RWPE2 (cell line): ENCODE results near the gene MYO18A.

Experiments used
- ATAC-seq: fragments of 200-7000 bp; cut with Tn5 transposase; 3 replicates; pipeline ENCODE4 v1.9.1; 2021; ENCODE audit warnings: low read depth
- DNase-seq: peaks from one replicate; pipeline ENCODE4 v3.0.0-alpha.2; 2020; ENCODE audit warnings: low spot score
- H3K27ac ChIP-seq: fragments of 450-650 bp; 2 replicates; pipeline ENCODE4 v1.5.1; 2017; ENCODE audit warnings: mild to moderate bottlenecking; ENCODE audit not compliant: poor library complexity, severe bottlenecking
- H3K27me3 ChIP-seq: fragments of 250-450 bp; sonication (Bioruptor Pico); 2 replicates; pipeline ENCODE4 v1.5.1; 2021; ENCODE audit warnings: mild to moderate bottlenecking, moderate library complexity; ENCODE audit not compliant: insufficient read depth, poor library complexity, severe bottlenecking
- H3K36me3 ChIP-seq: fragments of 250-450 bp; sonication (Bioruptor Pico); 2 replicates; pipeline ENCODE4 v1.5.1; 2020; ENCODE audit warnings: low read depth, mild to moderate bottlenecking, moderate library complexity
- H3K4me1 ChIP-seq: fragments of 250-450 bp; sonication (Bioruptor Pico); 2 replicates; pipeline ENCODE4 v1.5.1; 2021; ENCODE audit warnings: mild to moderate bottlenecking, moderate library complexity; ENCODE audit not compliant: insufficient read depth, poor library complexity, severe bottlenecking
- H3K4me3 ChIP-seq: fragments of 250-450 bp; sonication (Bioruptor Pico); 2 replicates; pipeline ENCODE4 v1.5.1; 2021; ENCODE audit warnings: mild to moderate bottlenecking, moderate library complexity; ENCODE audit not compliant: severe bottlenecking
- H3K9me3 ChIP-seq: fragments of 250-450 bp; sonication (Bioruptor Pico); 2 replicates; pipeline ENCODE4 v1.5.1; 2021; ENCODE audit warnings: mild to moderate bottlenecking, moderate library complexity; ENCODE audit not compliant: severe bottlenecking
- TF ChIP-seq, protein P1 (sequence below): fragments of 450-650 bp; IDR thresholded peaks from one replicate; pipeline ENCODE4 v1.5.1; 2017; ENCODE audit warnings: mild to moderate bottlenecking, moderate library complexity; ENCODE audit not compliant: poor library complexity, severe bottlenecking

MYO18A gene

GRCh38 chr17:29167393-29168078 is 12.7 kb downstream of the MYO18A start:
- Histone ChIP-seq H3K27me3 (no peaks in the 10 kb centered on the region), H3K4me1 (no peaks in the 10 kb centered on the region), H3K4me3 (no peak overlapping the region), H3K27ac (no peak overlapping the region), H3K9me3 (no peaks in the 10 kb centered on the region), H3K36me3 (peaks cover 40% of the 10 kb centered on the region)
- TF ChIP-seq, protein P1, sequence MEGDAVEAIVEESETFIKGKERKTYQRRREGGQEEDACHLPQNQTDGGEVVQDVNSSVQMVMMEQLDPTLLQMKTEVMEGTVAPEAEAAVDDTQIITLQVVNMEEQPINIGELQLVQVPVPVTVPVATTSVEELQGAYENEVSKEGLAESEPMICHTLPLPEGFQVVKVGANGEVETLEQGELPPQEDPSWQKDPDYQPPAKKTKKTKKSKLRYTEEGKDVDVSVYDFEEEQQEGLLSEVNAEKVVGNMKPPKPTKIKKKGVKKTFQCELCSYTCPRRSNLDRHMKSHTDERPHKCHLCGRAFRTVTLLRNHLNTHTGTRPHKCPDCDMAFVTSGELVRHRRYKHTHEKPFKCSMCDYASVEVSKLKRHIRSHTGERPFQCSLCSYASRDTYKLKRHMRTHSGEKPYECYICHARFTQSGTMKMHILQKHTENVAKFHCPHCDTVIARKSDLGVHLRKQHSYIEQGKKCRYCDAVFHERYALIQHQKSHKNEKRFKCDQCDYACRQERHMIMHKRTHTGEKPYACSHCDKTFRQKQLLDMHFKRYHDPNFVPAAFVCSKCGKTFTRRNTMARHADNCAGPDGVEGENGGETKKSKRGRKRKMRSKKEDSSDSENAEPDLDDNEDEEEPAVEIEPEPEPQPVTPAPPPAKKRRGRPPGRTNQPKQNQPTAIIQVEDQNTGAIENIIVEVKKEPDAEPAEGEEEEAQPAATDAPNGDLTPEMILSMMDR: no peak
- no peak for DNase-seq
- no peak for ATAC-seq

DNA sequence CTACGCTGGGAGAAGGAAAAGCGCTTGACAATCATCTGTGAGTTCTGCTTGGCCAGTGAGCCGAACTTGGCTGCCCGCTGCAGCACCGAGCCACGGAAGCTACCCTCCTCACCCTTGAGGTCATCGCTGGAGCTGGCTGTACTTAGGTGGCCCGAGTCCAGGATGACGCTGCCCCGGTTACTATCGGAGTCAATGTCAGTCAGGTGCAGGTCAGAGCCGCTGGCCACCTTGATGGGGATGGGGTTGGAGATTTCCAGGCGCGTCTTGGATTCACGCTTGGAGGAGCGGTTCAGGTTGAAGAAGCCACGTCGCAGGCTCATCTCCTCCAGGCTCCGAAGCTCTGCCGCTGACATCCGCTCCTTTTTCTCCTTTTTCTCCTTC is 13.7 kb downstream of the MYO18A start:
- Histone ChIP-seq H3K4me3 (no peak overlapping the region), H3K36me3 (peaks cover 41% of the 10 kb centered on the region), H3K4me1 (no peaks in the 10 kb centered on the region), H3K9me3 (no peaks in the 10 kb centered on the region), H3K27ac (no peak overlapping the region), H3K27me3 (no peaks in the 10 kb centered on the region)
- TF ChIP-seq, protein P1: no peak
- DNase-seq (no peak), ATAC-seq (no peak)

GRCh38 chr17:29165800-29166506 is 14.2 kb downstream of the MYO18A start:
- Histone ChIP-seq H3K36me3 (peaks cover 37% of the 10 kb centered on the region), H3K27ac (no peak overlapping the region), H3K4me3 (no peak overlapping the region), H3K9me3 (no peaks in the 10 kb centered on the region), H3K27me3 (no peaks in the 10 kb centered on the region), H3K4me1 (no peaks in the 10 kb centered on the region)
- ATAC-seq: no peak
- DNase-seq: no peak
- TF ChIP-seq, protein P1: no peak

- Histone ChIP-seq H3K27ac (no peak overlapping the region), H3K36me3 (peaks cover 37% of the 10 kb centered on the region), H3K4me1 (no peaks in the 10 kb centered on the region), H3K4me3 (no peak overlapping the region), H3K9me3 (no peaks in the 10 kb centered on the region), H3K27me3 (no peaks in the 10 kb centered on the region)
- DNase-seq (no peak), ATAC-seq (no peak)
- TF ChIP-seq, protein P1: no peak
Observed at GRCh38 chr17:29165261-29165660, 14.9 kb downstream of the MYO18A start.

DNA sequence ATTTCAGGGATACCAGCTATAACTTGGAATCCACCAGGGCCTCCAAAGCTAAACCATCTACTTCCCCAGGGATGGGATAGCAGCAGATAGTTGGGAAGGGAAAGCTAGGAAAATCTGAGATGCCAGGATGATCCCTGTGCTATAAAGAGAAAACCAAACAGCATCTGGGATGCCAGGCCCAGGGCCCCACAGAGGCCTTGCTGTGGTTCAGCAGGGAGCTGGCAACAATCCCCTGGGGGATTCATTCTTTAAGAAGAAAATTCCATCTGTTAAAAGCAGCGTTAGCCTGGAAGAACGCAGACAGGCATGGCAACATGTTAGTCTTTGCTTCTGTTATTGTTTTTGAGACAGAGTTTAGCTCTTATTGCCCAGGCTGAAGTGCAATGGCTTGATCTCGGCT is 16.6 kb downstream of the MYO18A start:
- ATAC-seq (no peak), DNase-seq (no peak)
- Histone ChIP-seq H3K9me3 (no peaks in the 10 kb centered on the region), H3K4me3 (no peak overlapping the region), H3K27ac (no peak overlapping the region), H3K36me3 (peaks cover 37% of the 10 kb centered on the region), H3K27me3 (no peaks in the 10 kb centered on the region), H3K4me1 (peaks cover 7% of the 10 kb centered on the region)
- TF ChIP-seq, protein P1: no peak
